ENCODE results near the gene TAOK2.
A peak's percentile ranks its signal among the peaks of the same experiment; 100 is the strongest.

DNA sequence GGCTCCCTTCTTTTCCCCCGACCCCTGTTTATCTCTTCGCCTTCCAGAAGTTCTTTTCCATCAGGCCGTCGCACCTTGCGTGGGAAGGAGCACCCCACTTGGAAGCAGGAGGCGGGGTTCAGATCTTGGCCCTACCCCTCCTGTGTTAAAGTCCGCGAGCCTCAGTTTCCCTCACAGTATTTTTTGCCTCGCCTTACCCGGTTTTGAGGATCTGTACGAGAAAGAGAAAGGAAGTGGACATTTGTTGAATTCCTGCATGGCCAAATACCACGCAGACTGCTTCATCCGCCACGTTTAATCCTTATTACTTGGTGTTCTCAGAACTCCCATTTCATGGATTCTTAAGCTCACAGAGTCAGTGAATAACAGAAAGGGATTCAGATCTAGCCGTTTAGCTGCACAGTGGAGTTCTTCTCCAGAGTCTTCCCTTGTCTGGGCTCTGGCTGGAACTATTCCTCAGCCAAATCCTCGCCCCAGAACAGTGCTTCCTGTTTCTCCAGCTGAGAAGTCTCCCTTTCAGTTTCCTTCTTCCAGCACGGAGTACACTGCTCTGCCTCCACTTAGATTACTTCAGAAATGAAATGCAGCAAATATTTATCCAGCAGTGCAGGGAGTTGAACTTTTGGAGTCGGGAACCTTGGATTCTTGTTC, 11.2 kb upstream of the TAOK2 start:
- TF ChIP-seq, protein P1, sequence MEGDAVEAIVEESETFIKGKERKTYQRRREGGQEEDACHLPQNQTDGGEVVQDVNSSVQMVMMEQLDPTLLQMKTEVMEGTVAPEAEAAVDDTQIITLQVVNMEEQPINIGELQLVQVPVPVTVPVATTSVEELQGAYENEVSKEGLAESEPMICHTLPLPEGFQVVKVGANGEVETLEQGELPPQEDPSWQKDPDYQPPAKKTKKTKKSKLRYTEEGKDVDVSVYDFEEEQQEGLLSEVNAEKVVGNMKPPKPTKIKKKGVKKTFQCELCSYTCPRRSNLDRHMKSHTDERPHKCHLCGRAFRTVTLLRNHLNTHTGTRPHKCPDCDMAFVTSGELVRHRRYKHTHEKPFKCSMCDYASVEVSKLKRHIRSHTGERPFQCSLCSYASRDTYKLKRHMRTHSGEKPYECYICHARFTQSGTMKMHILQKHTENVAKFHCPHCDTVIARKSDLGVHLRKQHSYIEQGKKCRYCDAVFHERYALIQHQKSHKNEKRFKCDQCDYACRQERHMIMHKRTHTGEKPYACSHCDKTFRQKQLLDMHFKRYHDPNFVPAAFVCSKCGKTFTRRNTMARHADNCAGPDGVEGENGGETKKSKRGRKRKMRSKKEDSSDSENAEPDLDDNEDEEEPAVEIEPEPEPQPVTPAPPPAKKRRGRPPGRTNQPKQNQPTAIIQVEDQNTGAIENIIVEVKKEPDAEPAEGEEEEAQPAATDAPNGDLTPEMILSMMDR (IDR thresholded peaks at IDR 0.05), result no peak
- peak in 1 of 3 donors; percentile 25 for TF ChIP-seq POLR2A (IDR thresholded peaks at IDR 0.05)
